CD4-positive, alpha-beta T cell (primary cell): Measurements from ENCODE around the gene GRID1. TPM values are rescaled to one million over a fixed set of nuclear protein-coding genes. Genes with fewer than 3 reads are reported as not detected.

Experiments
- ATAC-seq: fragments of 200-7000 bp; cut with Tn5 transposase; one replicate; pipeline ENCODE4 v1.10.0; 2022; ENCODE audit warnings: mild to moderate bottlenecking; ENCODE audit not compliant: poor library complexity
- CTCF ChIA-PET: fragments of 350-600 bp; sonication (Branson Sonifier 250); formaldehyde crosslinking; loops from one replicate; lab custom pipeline; 2021; ENCODE audit warnings: antibody characterized with exemption, inconsistent platforms; lab: Charles Lee
- POLR2A ChIA-PET: fragments of 350-600 bp; sonication (Branson Sonifier 250); formaldehyde crosslinking; loops from one replicate; lab custom pipeline; 2021; ENCODE audit warnings: antibody characterized with exemption, inconsistent platforms; lab: Charles Lee
- DNase-seq, 14 experiments: peaks; one replicate each; pipeline ENCODE4 v3.0.0-alpha.2; 2013 to 2020; ENCODE audit warnings: mixed read lengths in 2 of 14
- H3K27ac ChIP-seq, 2 donors: one replicate each; pipeline versions ENCODE4 v1.5.1 to v1.7.0; 2013; ENCODE audit warnings: low read length in 2 of 2, low read depth in 1 of 2, mild to moderate bottlenecking in 1 of 2
- H3K27me3 ChIP-seq, 2 experiments: 1 replicate in 1 of 2; 2 replicates in 1 of 2; pipeline versions ENCODE4 v1.6.1 to v1.7.0; 2013; ENCODE audit warnings: low read length in 2 of 2, control low read depth in 1 of 2, mild to moderate bottlenecking in 1 of 2, moderate library complexity in 1 of 2; ENCODE audit not compliant: insufficient read depth in 2 of 2, control insufficient read depth in 1 of 2
- H3K36me3 ChIP-seq: one replicate; pipeline ENCODE4 v1.6.1; 2013; ENCODE audit warnings: low read length, control low read depth; ENCODE audit not compliant: insufficient read depth
- H3K4me1 ChIP-seq: one replicate; pipeline ENCODE4 v1.6.1; 2013; ENCODE audit warnings: low read length, control low read depth; ENCODE audit not compliant: insufficient read depth
- H3K4me3 ChIP-seq: one replicate; pipeline ENCODE4 v1.5.1; 2013; ENCODE audit warnings: mild to moderate bottlenecking, low read length, moderate library complexity
- H3K9me3 ChIP-seq, 2 experiments: 1 replicate in 1 of 2; 2 replicates in 1 of 2; pipeline versions ENCODE4 v1.6.1 to v1.7.0; 2013; ENCODE audit warnings: low read length in 2 of 2, mild to moderate bottlenecking in 2 of 2, control low read depth in 1 of 2, moderate library complexity in 1 of 2; ENCODE audit not compliant: control insufficient read depth in 1 of 2, insufficient read depth in 1 of 2
- H3K27ac Mint-ChIP-seq: one replicate; pipeline ENCODE4 v1.8.0; 2020; ENCODE audit warnings: mixed read lengths
- H3K27me3 Mint-ChIP-seq: one replicate; pipeline ENCODE4 v1.8.0; 2021; ENCODE audit warnings: mixed read lengths
- H3K36me3 Mint-ChIP-seq: one replicate; pipeline ENCODE4 v1.8.0; 2021; ENCODE audit warnings: low read depth, mixed read lengths
- H3K4me1 Mint-ChIP-seq: one replicate; pipeline ENCODE4 v1.8.0; 2021; ENCODE audit warnings: low read depth, mixed read lengths
- H3K4me3 Mint-ChIP-seq: one replicate; pipeline ENCODE4 v1.8.0; 2020; ENCODE audit warnings: mild to moderate bottlenecking, mixed read lengths
- H3K9me3 Mint-ChIP-seq: one replicate; pipeline ENCODE4 v1.8.0; 2020; ENCODE audit warnings: mixed read lengths
- intact Hi-C, 2 experiments: fragments of 100-400 bp; cut with DNase I in 1 of 2; cut with micrococcal nuclease in 1 of 2; formaldehyde crosslinking; loops; one replicate each; pipeline versions ENCODE4 v1.15.1 to v1.9.0; 2023 to 2025; cut with DNase I, micrococcal nuclease
- total RNA-seq, 174 experiments: library from RNA in 2 of 174; stranded (reverse) in 2 of 174; gene quantifications; one replicate each; pipeline ENCODE4 v1.2.3 and lab custom pipeline; 2021 to 2026
- TF ChIP-seq, protein P1 (sequence below): fragments of 200-600 bp; IDR thresholded peaks from one replicate; pipeline ENCODE4 v1.8.0; 2022; ENCODE audit warnings: antibody characterized with exemption, mild to moderate bottlenecking

The GRID1 gene
- total RNA-seq, 2 experiments from 2014 or later: not detected

DNA sequence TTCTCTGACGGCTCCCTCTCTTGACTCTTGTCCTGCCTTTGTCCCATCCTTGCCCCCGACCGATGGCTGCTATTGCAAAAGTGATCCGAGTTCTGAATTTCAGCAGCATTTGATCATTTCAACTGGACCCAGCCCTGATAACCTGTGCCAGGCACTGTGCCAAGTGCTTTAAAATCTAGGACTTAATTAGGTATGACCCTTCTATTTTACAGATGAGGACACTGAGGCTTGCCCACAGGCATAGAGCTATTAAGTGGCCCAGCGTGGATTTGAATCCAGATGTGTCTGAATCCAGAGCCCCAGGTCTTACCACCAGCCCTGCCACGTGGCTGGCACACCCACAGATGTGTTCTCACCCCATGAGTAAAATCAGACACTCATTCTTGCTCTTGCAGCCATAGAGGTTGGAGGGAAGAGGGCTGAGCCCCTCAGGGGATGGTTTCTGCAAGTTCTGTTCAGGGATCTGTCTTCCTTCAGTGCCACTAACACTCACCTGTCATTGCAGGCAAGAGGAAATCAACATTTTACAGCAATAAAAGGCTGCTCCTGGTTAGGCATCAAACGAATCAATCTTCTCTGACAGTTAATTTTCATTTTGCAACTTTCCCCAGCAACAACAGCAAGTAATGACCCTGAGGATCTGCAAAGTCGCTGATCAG lies 101.2 kb downstream of the GRID1 start:
- Mint-ChIP-seq H3K4me3 (no peak overlapping the region), H3K36me3 (no peaks in the 10 kb centered on the region), H3K27ac (no peak overlapping the region), H3K9me3 (no peaks in the 10 kb centered on the region), H3K27me3 (peaks cover 50% of the 10 kb centered on the region), H3K4me1 (no peaks in the 10 kb centered on the region)
- ATAC-seq: no peak
- H3K27me3 ChIP-seq: peaks cover 8 to 17% of the 10 kb centered on the region in 2 experiments
- POLR2A ChIA-PET: no interaction called here
- no peak for DNase-seq
- CTCF ChIA-PET: no interaction called here
- no peaks in the 10 kb centered on the region for H3K4me1 ChIP-seq
- no peaks in the 10 kb centered on the region for H3K36me3 ChIP-seq
- H3K9me3 ChIP-seq: peaks cover 0 to 18% of the 10 kb centered on the region in 2 experiments
- H3K4me3 ChIP-seq: no peak overlapping the region
- H3K27ac ChIP-seq: no peak overlapping the region
- intact Hi-C loops: no loop called here
- TF ChIP-seq, protein P1, sequence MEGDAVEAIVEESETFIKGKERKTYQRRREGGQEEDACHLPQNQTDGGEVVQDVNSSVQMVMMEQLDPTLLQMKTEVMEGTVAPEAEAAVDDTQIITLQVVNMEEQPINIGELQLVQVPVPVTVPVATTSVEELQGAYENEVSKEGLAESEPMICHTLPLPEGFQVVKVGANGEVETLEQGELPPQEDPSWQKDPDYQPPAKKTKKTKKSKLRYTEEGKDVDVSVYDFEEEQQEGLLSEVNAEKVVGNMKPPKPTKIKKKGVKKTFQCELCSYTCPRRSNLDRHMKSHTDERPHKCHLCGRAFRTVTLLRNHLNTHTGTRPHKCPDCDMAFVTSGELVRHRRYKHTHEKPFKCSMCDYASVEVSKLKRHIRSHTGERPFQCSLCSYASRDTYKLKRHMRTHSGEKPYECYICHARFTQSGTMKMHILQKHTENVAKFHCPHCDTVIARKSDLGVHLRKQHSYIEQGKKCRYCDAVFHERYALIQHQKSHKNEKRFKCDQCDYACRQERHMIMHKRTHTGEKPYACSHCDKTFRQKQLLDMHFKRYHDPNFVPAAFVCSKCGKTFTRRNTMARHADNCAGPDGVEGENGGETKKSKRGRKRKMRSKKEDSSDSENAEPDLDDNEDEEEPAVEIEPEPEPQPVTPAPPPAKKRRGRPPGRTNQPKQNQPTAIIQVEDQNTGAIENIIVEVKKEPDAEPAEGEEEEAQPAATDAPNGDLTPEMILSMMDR: no peak

DNA sequence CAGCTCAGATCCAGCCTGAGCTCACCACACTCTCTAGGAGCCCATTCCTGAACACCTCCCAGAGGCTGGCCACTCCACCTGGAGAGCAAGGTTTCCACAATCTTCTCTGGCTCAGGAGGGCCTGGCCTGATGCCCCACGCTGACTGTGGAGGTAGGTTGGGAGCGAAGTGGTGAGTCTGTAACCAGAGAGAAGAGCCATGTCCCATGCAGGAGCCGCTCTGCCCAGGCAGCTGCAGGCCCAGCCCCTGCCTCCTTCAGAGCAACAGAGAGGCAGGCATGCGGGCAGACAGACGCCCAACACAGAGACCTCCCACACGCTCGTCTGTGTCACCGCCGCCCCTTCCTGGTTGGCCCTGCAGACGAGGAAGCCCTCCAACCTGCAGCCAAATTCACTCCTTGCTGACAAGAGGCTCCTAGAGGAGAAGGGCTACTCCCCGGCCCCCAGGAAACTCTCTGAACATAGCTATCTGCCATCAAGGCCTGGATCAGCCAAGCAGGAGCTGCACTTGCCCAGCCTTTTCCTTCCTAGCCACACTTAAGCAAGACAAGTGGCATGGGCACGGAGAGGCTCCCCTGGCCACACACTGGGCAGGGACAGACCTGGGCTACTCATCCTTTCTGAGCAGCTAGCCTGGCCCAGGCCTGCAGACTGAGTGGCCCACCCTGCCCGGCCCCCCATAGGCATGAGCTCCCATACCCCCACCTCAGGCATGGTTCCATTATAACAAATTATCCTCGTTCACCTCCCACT lies 101.9 kb downstream of the GRID1 start:
- H3K4me3 Mint-ChIP-seq: no peak overlapping the region
- H3K27me3 ChIP-seq: peaks cover 8 to 17% of the 10 kb centered on the region in 2 experiments
- peaks cover 49% of the 10 kb centered on the region for H3K27me3 Mint-ChIP-seq
- CTCF ChIA-PET: no interaction called here
- intact Hi-C loops: no loop called here
- TF ChIP-seq, protein P1: no peak
- no peaks in the 10 kb centered on the region for H3K4me1 Mint-ChIP-seq
- H3K9me3 Mint-ChIP-seq: no peaks in the 10 kb centered on the region
- H3K36me3 ChIP-seq: no peaks in the 10 kb centered on the region
- no peak overlapping the region for H3K27ac Mint-ChIP-seq
- no peak overlapping the region for H3K4me3 ChIP-seq
- H3K9me3 ChIP-seq: peaks cover 0 to 18% of the 10 kb centered on the region in 2 experiments
- DNase-seq (no peak), ATAC-seq (no peak)
- H3K4me1 ChIP-seq: no peaks in the 10 kb centered on the region
- H3K27ac ChIP-seq: no peak overlapping the region
- POLR2A ChIA-PET: no interaction called here
- no peaks in the 10 kb centered on the region for H3K36me3 Mint-ChIP-seq

DNA sequence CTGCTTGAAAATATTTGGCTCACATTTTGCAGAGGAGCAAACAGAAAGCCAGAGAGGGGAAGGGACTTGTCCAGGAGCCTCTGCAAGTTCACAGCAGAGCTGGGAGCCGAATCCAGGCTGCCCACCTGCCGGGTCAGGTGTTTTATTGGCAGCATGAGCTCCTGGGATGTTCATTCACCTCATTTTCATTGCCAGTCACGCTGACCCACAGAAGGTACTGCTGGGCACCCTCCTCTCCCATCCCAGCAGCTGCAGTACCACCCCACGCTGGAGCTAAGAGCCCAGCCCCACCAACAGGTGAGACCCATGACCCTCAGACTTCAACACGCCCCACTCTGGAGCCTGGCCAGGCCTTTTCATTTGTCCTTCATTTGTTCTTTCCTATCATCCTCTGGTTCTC lies 102.7 kb downstream of the GRID1 start:
- H3K27ac ChIP-seq: no peak overlapping the region
- peaks cover 8 to 17% of the 10 kb centered on the region in 2 experiments for H3K27me3 ChIP-seq
- no peaks in the 10 kb centered on the region for H3K36me3 ChIP-seq
- no peaks in the 10 kb centered on the region for H3K4me1 ChIP-seq
- Mint-ChIP-seq H3K27ac (no peak overlapping the region), H3K27me3 (peaks cover 43% of the 10 kb centered on the region), H3K4me1 (no peaks in the 10 kb centered on the region), H3K36me3 (no peaks in the 10 kb centered on the region), H3K9me3 (no peaks in the 10 kb centered on the region), H3K4me3 (no peak overlapping the region)
- ATAC-seq (no peak), DNase-seq (no peak)
- TF ChIP-seq, protein P1: no peak
- H3K9me3 ChIP-seq: peaks cover 0 to 18% of the 10 kb centered on the region in 2 experiments
- ChIA-PET CTCF (no interaction called here), POLR2A (no interaction called here)
- intact Hi-C loops: no loop called here
- H3K4me3 ChIP-seq: no peak overlapping the region
